WTC11 (cell line): Measurements from ENCODE around the gene SNRPA1. TPM values are rescaled to one million over a fixed set of nuclear protein-coding genes. Genes with fewer than 3 reads are reported as not detected.
A peak's percentile ranks its signal among the peaks of the same experiment; 100 is the strongest.

Experiments used
- ATAC-seq: fragments of 200-7000 bp; cut with Tn5 transposase; 2 replicates; pipeline ENCODE4 v1.10.0; 2021; ENCODE audit warnings: mild to moderate bottlenecking, moderate library complexity
- CTCF ChIA-PET: fragments of 300-600 bp; sonication (Branson Sonifier 250); formaldehyde crosslinking; loops from one replicate; lab custom pipeline; 2021; ENCODE audit warnings: antibody characterized with exemption; lab: Charles Lee
- POLR2A ChIA-PET: fragments of 350-600 bp; sonication (Branson Sonifier 250); formaldehyde crosslinking; loops from one replicate; lab custom pipeline; 2021; ENCODE audit warnings: antibody characterized with exemption; lab: Charles Lee
- DNase-seq: peaks from one replicate; pipeline ENCODE4 v3.0.0; 2021; ENCODE audit warnings: low spot score
- H3K27ac Mint-ChIP-seq: 2 replicates; pipeline ENCODE4 v1.8.0; 2021; ENCODE audit warnings: mixed read lengths
- H3K27me3 Mint-ChIP-seq: 2 replicates; pipeline ENCODE4 v1.8.0; 2021; ENCODE audit warnings: low read depth, mild to moderate bottlenecking, moderate library complexity, mixed read lengths
- H3K36me3 Mint-ChIP-seq: 2 replicates; pipeline ENCODE4 v1.8.0; 2021; ENCODE audit warnings: mixed read lengths
- H3K4me1 Mint-ChIP-seq: 2 replicates; pipeline ENCODE4 v1.8.0; 2022; ENCODE audit warnings: mixed read lengths
- H3K4me3 Mint-ChIP-seq: 2 replicates; pipeline ENCODE4 v1.8.0; 2021; ENCODE audit warnings: mild to moderate bottlenecking, moderate library complexity, mixed read lengths
- H3K9me3 Mint-ChIP-seq: 2 replicates; pipeline ENCODE4 v1.8.0; 2021; ENCODE audit warnings: mixed read lengths
- ETV6 ChIP-seq: sonication (generic); formaldehyde crosslinking; IDR thresholded peaks from 2 replicates; pipeline ENCODE4 v1.8.1; 2022; ENCODE audit warnings: mild to moderate bottlenecking, missing genetic modification reagents
- SMAD3 ChIP-seq: sonication (generic); formaldehyde crosslinking; IDR thresholded peaks from 2 replicates; pipeline ENCODE4 v1.8.0; 2022; ENCODE audit warnings: missing genetic modification reagents, mild to moderate bottlenecking, borderline replicate concordance
- SOX15 ChIP-seq: fragments of 250-450 bp; sonication (Bioruptor Pico); IDR thresholded peaks from 2 replicates; pipeline ENCODE4 v1.9.0; 2021; ENCODE audit warnings: mild to moderate bottlenecking
- TCF7 ChIP-seq: sonication (generic); formaldehyde crosslinking; IDR thresholded peaks from 2 replicates; pipeline ENCODE4 v1.8.0; 2022; ENCODE audit warnings: mild to moderate bottlenecking, low read depth, missing genetic modification reagents, moderate library complexity
- ZNF396 ChIP-seq: fragments of 250-450 bp; sonication (Bioruptor Pico); IDR thresholded peaks from 2 replicates; pipeline ENCODE4 v1.8.0; 2021; ENCODE audit warnings: mild to moderate bottlenecking, moderate library complexity, borderline replicate concordance
- total RNA-seq: library from RNA; stranded (reverse); gene quantifications from 3 replicates; pipeline ENCODE4 v1.2.3, GENCODE V29; 2021
- TF ChIP-seq, protein P1 (sequence below): sonication (generic); formaldehyde crosslinking; IDR thresholded peaks from 2 replicates; pipeline ENCODE4 v1.8.1; 2023; ENCODE audit warnings: mild to moderate bottlenecking, missing genetic modification reagents, moderate library complexity
- TF ChIP-seq, protein P2 (sequence below): sonication (generic); formaldehyde crosslinking; IDR thresholded peaks from 2 replicates; pipeline ENCODE4 v1.8.1; 2023; ENCODE audit warnings: mild to moderate bottlenecking, missing genetic modification reagents
- TF ChIP-seq, protein P3 (sequence below): fragments of 250-450 bp; sonication (Bioruptor Pico); IDR thresholded peaks from 2 replicates; pipeline ENCODE4 v1.9.0; 2021; ENCODE audit warnings: mild to moderate bottlenecking
- TF ChIP-seq, protein P4 (sequence below): sonication (generic); formaldehyde crosslinking; IDR thresholded peaks from 2 replicates; pipeline ENCODE4 v1.8.1; 2023; ENCODE audit warnings: mild to moderate bottlenecking, missing genetic modification reagents, borderline replicate concordance
- TF ChIP-seq, protein P5 (sequence below): sonication (generic); formaldehyde crosslinking; IDR thresholded peaks from 2 replicates; pipeline ENCODE4 v1.8.0; 2022; ENCODE audit warnings: mild to moderate bottlenecking, missing genetic modification reagents
- TF ChIP-seq, protein P6 (sequence below): fragments of 250-450 bp; sonication (Bioruptor Pico); IDR thresholded peaks from 2 replicates; pipeline ENCODE4 v1.9.0; 2021; ENCODE audit warnings: moderate library complexity, mild to moderate bottlenecking, inconsistent platforms, borderline replicate concordance

SNRPA1 gene
- total RNA-seq, 1 experiment from 2014 or later: 170 TPM

DNA sequence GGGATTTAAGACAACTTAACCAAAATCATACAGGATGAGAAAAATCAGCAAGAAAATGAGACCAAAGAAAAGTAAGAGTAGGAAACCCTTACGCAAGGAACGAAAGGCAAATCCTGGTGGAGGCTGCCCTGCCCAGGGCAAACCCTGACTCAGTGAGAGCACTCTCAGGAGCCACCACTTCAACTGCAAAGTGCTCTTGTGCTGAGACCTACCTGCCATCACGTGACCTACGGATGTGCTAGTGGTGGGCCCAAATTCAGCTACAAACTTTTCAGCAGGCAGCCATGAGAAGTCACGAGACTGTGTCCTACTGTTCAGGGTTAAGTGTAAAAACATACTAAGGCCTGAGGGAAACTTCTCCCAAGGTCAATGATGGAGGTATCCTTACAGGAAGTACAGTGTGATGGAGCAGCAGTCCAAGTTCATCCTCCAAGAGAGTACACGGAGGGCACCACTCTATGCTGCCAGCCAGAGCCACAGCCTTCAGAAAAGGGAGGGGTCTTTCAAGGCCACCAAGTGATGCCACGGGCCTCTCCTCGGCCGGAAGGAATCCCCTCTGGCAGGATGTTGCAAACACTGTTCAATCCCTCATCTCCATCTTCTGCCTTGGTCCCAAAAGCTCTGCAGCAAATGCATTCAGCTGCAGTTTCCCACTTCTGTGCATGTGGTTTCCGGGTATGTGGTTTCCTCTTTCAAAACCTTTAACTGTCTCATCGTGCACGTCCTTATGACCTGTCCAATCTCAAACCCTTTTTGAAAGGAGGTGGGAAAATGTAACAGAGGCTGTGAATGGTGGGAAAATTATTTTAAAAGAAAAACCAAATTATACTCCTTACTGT is 52.7 kb downstream of the SNRPA1 start:
- ATAC-seq: no peak
- ChIA-PET CTCF (interaction anchor here (1.1 to 1.8 kb wide), 2 partner anchors 41 to 234 kb away, joined by 3 to 18 read pairs; no protein-coding TSS in a partner anchor), POLR2A (no interaction called here)
- no peak for DNase-seq
- H3K27me3 Mint-ChIP-seq: no peaks in the 10 kb centered on the region
- peaks cover 2% of the 10 kb centered on the region; the same call in 1 of the 2 replicates for H3K36me3 Mint-ChIP-seq
- no peak for TF ChIP-seq SMAD3 (CRISPR knock-in tag)
- TF ChIP-seq, protein P1, sequence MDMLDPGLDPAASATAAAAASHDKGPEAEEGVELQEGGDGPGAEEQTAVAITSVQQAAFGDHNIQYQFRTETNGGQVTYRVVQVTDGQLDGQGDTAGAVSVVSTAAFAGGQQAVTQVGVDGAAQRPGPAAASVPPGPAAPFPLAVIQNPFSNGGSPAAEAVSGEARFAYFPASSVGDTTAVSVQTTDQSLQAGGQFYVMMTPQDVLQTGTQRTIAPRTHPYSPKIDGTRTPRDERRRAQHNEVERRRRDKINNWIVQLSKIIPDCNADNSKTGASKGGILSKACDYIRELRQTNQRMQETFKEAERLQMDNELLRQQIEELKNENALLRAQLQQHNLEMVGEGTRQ (CRISPR knock-in tag): peak; percentile 31; the same call in 1 of the 2 replicates
- peak overlapping the region; percentile 75 for H3K27ac Mint-ChIP-seq
- H3K4me1 Mint-ChIP-seq: peaks cover 84% of the 10 kb centered on the region
- no peaks in the 10 kb centered on the region for H3K9me3 Mint-ChIP-seq
- H3K4me3 Mint-ChIP-seq: no peak overlapping the region

DNA sequence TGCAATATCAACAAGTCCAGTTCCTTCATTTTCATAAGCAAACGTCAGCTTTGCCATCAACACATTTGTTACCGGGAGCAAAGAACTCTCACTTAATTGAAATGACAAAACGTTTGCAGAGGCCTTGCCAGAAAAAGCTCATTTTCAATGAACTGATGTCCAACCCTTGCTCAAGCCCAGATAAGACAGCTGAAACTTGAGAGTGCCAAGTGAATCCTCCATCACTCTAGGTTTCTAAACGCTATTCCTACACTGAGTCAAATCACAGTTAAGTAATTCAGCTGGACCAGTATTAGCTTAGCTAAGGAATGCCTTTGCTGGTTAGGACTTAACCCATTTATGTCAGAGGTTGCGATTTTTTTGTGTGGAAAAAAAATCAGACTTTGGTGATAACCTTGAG is 54.7 kb downstream of the SNRPA1 start:
- H3K27me3 Mint-ChIP-seq: no peaks in the 10 kb centered on the region
- DNase-seq (no peak), ATAC-seq (no peak)
- TF ChIP-seq, protein P2, sequence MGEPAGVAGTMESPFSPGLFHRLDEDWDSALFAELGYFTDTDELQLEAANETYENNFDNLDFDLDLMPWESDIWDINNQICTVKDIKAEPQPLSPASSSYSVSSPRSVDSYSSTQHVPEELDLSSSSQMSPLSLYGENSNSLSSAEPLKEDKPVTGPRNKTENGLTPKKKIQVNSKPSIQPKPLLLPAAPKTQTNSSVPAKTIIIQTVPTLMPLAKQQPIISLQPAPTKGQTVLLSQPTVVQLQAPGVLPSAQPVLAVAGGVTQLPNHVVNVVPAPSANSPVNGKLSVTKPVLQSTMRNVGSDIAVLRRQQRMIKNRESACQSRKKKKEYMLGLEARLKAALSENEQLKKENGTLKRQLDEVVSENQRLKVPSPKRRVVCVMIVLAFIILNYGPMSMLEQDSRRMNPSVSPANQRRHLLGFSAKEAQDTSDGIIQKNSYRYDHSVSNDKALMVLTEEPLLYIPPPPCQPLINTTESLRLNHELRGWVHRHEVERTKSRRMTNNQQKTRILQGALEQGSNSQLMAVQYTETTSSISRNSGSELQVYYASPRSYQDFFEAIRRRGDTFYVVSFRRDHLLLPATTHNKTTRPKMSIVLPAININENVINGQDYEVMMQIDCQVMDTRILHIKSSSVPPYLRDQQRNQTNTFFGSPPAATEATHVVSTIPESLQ (CRISPR knock-in tag): no peak
- TF ChIP-seq, protein P3, sequence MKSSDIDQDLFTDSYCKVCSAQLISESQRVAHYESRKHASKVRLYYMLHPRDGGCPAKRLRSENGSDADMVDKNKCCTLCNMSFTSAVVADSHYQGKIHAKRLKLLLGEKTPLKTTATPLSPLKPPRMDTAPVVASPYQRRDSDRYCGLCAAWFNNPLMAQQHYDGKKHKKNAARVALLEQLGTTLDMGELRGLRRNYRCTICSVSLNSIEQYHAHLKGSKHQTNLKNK (CRISPR knock-in tag): no peak
- no peak for TF ChIP-seq SOX15
- no peak for TF ChIP-seq TCF7
- TF ChIP-seq, protein P4, sequence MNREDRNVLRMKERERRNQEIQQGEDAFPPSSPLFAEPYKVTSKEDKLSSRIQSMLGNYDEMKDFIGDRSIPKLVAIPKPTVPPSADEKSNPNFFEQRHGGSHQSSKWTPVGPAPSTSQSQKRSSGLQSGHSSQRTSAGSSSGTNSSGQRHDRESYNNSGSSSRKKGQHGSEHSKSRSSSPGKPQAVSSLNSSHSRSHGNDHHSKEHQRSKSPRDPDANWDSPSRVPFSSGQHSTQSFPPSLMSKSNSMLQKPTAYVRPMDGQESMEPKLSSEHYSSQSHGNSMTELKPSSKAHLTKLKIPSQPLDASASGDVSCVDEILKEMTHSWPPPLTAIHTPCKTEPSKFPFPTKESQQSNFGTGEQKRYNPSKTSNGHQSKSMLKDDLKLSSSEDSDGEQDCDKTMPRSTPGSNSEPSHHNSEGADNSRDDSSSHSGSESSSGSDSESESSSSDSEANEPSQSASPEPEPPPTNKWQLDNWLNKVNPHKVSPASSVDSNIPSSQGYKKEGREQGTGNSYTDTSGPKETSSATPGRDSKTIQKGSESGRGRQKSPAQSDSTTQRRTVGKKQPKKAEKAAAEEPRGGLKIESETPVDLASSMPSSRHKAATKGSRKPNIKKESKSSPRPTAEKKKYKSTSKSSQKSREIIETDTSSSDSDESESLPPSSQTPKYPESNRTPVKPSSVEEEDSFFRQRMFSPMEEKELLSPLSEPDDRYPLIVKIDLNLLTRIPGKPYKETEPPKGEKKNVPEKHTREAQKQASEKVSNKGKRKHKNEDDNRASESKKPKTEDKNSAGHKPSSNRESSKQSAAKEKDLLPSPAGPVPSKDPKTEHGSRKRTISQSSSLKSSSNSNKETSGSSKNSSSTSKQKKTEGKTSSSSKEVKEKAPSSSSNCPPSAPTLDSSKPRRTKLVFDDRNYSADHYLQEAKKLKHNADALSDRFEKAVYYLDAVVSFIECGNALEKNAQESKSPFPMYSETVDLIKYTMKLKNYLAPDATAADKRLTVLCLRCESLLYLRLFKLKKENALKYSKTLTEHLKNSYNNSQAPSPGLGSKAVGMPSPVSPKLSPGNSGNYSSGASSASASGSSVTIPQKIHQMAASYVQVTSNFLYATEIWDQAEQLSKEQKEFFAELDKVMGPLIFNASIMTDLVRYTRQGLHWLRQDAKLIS (CRISPR knock-in tag): no peak
- TF ChIP-seq, protein P5, sequence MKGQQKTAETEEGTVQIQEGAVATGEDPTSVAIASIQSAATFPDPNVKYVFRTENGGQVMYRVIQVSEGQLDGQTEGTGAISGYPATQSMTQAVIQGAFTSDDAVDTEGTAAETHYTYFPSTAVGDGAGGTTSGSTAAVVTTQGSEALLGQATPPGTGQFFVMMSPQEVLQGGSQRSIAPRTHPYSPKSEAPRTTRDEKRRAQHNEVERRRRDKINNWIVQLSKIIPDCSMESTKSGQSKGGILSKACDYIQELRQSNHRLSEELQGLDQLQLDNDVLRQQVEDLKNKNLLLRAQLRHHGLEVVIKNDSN (CRISPR knock-in tag): no peak
- no peak for TF ChIP-seq ETV6
- TF ChIP-seq ZNF396: no peak
- TF ChIP-seq, protein P6, sequence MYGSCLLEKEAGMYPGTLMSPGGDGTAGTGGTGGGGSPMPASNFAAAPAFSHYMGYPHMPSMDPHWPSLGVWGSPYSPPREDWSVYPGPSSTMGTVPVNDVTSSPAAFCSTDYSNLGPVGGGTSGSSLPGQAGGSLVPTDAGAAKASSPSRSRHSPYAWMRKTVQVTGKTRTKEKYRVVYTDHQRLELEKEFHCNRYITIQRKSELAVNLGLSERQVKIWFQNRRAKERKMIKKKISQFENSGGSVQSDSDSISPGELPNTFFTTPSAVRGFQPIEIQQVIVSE (CRISPR knock-in tag): no peak
- H3K36me3 Mint-ChIP-seq: peaks cover 11% of the 10 kb centered on the region
- ChIA-PET CTCF (interaction anchor here (0.8 to 1.6 kb wide), 3 partner anchors 49 to 232 kb away, joined by 3 to 6 read pairs (median 4); no protein-coding TSS in a partner anchor), POLR2A (interaction anchor here (1.0 kb wide), 1 partner anchor 100 kb away, joined by 3 read pairs; no protein-coding TSS in a partner anchor)
- H3K4me1 Mint-ChIP-seq: peaks cover 64% of the 10 kb centered on the region
- H3K4me3 Mint-ChIP-seq: no peak overlapping the region
- H3K9me3 Mint-ChIP-seq: no peaks in the 10 kb centered on the region
- no peak overlapping the region for H3K27ac Mint-ChIP-seq
